Eye (tissue), 1 donor: ENCODE data around the gene PITHD1.
"Not testable (repeated sequence)": the region's sequence is repeated elsewhere in the genome, so short reads cannot be mapped to it uniquely, and the experiment has no call there.

ENCODE experiments used
- DNase-seq: peaks from one replicate; pipeline ENCODE4 v3.0.0-alpha.2; 2015

Gene PITHD1

DNA sequence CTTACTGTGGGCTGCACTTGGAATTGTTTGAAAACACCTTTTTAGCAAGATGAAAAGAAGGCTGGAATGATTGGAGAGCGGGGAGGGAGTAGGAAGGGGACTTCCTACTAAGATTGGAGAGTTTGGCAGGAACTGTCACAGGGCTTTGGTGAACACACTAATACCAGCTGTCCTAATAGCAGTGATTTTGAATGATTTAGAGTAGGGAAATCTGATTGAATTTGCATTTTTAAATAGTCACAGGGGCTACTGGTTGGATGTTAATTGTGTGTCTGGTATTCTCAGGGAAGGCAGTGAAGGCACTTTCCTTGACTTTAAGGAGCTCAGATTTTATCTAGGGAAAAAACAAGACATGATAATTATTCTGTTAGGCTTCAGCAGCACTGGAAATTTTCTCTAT lies 49.5 kb downstream of the PITHD1 start:
- no peak for DNase-seq

DNA sequence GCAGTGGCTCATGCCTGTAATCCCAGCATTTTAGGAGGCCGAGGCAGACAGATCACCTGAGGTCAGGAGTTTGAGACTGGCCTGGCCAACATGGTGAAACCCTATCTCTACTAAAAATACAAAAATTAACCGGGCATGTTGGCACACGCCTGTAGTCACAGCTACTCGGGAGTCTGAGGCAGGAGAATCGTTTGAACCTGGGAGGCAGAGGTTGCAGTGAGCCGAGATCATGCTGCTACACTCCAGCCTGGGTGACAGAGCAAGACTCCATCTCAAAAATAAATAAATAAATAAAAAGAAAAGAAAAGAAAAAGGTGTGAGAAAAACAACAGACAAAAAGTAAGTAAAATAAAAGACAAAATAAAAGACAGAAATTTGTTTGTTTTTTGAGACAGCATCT lies 55.9 kb downstream of the PITHD1 start:
- DNase-seq: not testable (repeated sequence)

DNA sequence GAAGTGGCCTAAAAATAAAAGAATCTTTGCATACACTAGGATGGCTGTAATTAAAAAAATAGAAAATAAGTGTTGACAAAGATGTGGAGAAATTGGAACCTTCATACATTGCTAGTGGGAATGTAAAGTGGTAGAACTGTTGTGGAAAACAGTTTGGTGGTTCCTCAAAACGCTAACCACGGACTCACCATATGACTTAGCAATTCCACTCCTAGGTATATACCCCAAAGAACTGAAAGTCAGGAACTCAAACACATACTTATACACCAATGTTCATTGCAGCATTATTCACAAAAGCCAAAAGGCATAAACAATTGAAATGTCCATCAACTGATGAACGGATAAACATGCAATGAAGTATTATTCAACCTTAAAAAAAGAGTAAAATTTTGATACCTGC lies 57.8 kb downstream of the PITHD1 start:
- DNase-seq: no peak
